HG03139 (cell line): ENCODE measurements around the gene ACSF2.

Experiments used
- ATAC-seq: cut with Tn5 transposase; IDR thresholded peaks from one replicate; pipeline ENCODE4 v1.9.1; 2021; ENCODE audit not compliant: unreplicated experiment

The ACSF2 gene

GRCh38 chr17:50439008-50439407, 13.0 kb downstream of the ACSF2 start:
- no peak for ATAC-seq

GRCh38 chr17:50440172-50440837, 14.3 kb downstream of the ACSF2 start:
- no peak for ATAC-seq

- no peak for ATAC-seq
Measured at GRCh38 chr17:50440838-50441829, 15.1 kb downstream of the ACSF2 start.

- ATAC-seq, result no peak
Measured at GRCh38 chr17:50443505-50443974, 17.5 kb downstream of the ACSF2 start.

GRCh38 chr17:50444841-50445715, 19.1 kb downstream of the ACSF2 start:
- ATAC-seq, result no peak

GRCh38 chr17:50445730-50446325, 19.8 kb downstream of the ACSF2 start:
- no peak for ATAC-seq

- ATAC-seq, result no peak
Measured at GRCh38 chr17:50447870-50448595, 22.0 kb downstream of the ACSF2 start.

- ATAC-seq, result no peak
Measured at GRCh38 chr17:50448643-50449042, 22.6 kb downstream of the ACSF2 start.

GRCh38 chr17:50451943-50452629, 26.1 kb downstream of the ACSF2 start:
- no peak for ATAC-seq

GRCh38 chr17:50452630-50453300, 26.7 kb downstream of the ACSF2 start:
- no peak for ATAC-seq

- ATAC-seq, result no peak
Measured at GRCh38 chr17:50453901-50454300, 27.9 kb downstream of the ACSF2 start.

GRCh38 chr17:50457621-50458020, 31.6 kb downstream of the ACSF2 start:
- ATAC-seq, result no peak

- ATAC-seq, result no peak
Measured at GRCh38 chr17:50458270-50458669, 32.3 kb downstream of the ACSF2 start.

- ATAC-seq, result no peak
Measured at GRCh38 chr17:50458701-50459676, 33.0 kb downstream of the ACSF2 start.

- ATAC-seq, result no peak
Measured at GRCh38 chr17:50459756-50460155, 33.7 kb downstream of the ACSF2 start.

- no peak for ATAC-seq
Measured at GRCh38 chr17:50460831-50461526, 35.0 kb downstream of the ACSF2 start.

GRCh38 chr17:50461550-50462132, 35.6 kb downstream of the ACSF2 start:
- ATAC-seq, result no peak
